Hepatocyte (in vitro differentiated cells): ENCODE data around the gene COL6A3. TPM values are rescaled to one million over a fixed set of nuclear protein-coding genes. Genes with fewer than 3 reads are reported as not detected.

ENCODE experiments used
- DNase-seq: peaks from one replicate; pipeline ENCODE4 v3.0.0-alpha.2; 2016; ENCODE audit warnings: low spot score
- H2AFZ ChIP-seq: fragments of 200-600 bp; sonication (generic); 2 replicates; pipeline ENCODE4 v1.6.0; 2016; ENCODE audit warnings: antibody characterized with exemption, mild to moderate bottlenecking
- H3K27ac ChIP-seq: fragments of 200-600 bp; sonication (generic); 2 replicates; pipeline ENCODE4 v1.5.1; 2016; ENCODE audit warnings: mild to moderate bottlenecking
- H3K27me3 ChIP-seq: fragments of 200-600 bp; sonication (generic); 2 replicates; pipeline ENCODE4 v1.6.1; 2016
- H3K36me3 ChIP-seq: fragments of 200-600 bp; sonication (generic); replicated peaks from 2 replicates; pipeline ENCODE4 v1.5.1; 2016; ENCODE audit warnings: low read depth; ENCODE audit not compliant: insufficient read depth
- H3K4me1 ChIP-seq: fragments of 200-600 bp; sonication (generic); 2 replicates; pipeline ENCODE4 v1.5.1; 2016; ENCODE audit warnings: mild to moderate bottlenecking, moderate library complexity; ENCODE audit not compliant: insufficient read depth
- H3K4me2 ChIP-seq: fragments of 200-600 bp; sonication (generic); 2 replicates; pipeline ENCODE4 v1.6.0; 2016
- H3K4me3 ChIP-seq: fragments of 200-600 bp; sonication (generic); 2 replicates; pipeline ENCODE4 v1.5.1; 2016; ENCODE audit warnings: mild to moderate bottlenecking
- H3K79me2 ChIP-seq: fragments of 200-600 bp; sonication (generic); 2 replicates; pipeline ENCODE4 v1.6.0; 2017; ENCODE audit warnings: mild to moderate bottlenecking
- H3K9me2 ChIP-seq: fragments of 200-600 bp; sonication (generic); replicated peaks from 2 replicates; pipeline ENCODE4 v1.6.0; 2017; ENCODE audit warnings: mild to moderate bottlenecking; ENCODE audit not compliant: insufficient read depth
- H3K9me3 ChIP-seq: fragments of 200-600 bp; sonication (generic); 2 replicates; pipeline ENCODE4 v1.5.1; 2016; ENCODE audit warnings: low read depth, mild to moderate bottlenecking
- H4K20me1 ChIP-seq: fragments of 200-600 bp; sonication (generic); 2 replicates; pipeline ENCODE4 v1.6.0; 2016; ENCODE audit warnings: mild to moderate bottlenecking; ENCODE audit not compliant: insufficient read depth, poor library complexity, severe bottlenecking
- CTCF ChIP-seq: fragments of 200-600 bp; sonication (generic); IDR thresholded peaks from 2 replicates; pipeline ENCODE4 v1.5.1; 2016; ENCODE audit warnings: antibody characterized with exemption, mild to moderate bottlenecking; ENCODE audit not compliant: poor library complexity
- EZH2 ChIP-seq: fragments of 200-600 bp; sonication (generic); IDR thresholded peaks from 2 replicates; pipeline ENCODE4 v1.6.1; 2016; ENCODE audit warnings: antibody characterized with exemption, mild to moderate bottlenecking, borderline replicate concordance
- EZH2phosphoT487 ChIP-seq: fragments of 200-600 bp; sonication (generic); IDR thresholded peaks from one replicate; pipeline ENCODE4 v1.6.1; 2018; ENCODE audit warnings: antibody characterized with exemption, mild to moderate bottlenecking, low read depth, moderate library complexity; ENCODE audit not compliant: unreplicated experiment, severe bottlenecking
- WGBS: methylation state at CpG from one replicate; pipeline ENCODE4 v1.1.6; 2016; ENCODE audit warnings: low lambda C conversion rate; ENCODE audit errors: missing lambda C conversion rate; 5-methylcytosine and 5-hydroxymethylcytosine counted together
- polyA plus RNA-seq: library from polyadenylated mRNA; unstranded; fragments of >200 nt; fragmentation: Nextera tagmentation; extraction: Ambion mirVana; gene quantifications from 2 replicates; pipeline ENCODE4 v1.2.1, GENCODE V29; 2016
- total RNA-seq: library from RNA; depleted of rRNA; stranded (reverse); fragments of >200 nt; gene quantifications from 2 replicates; pipeline ENCODE4 v1.2.3, GENCODE V29; 2014

Gene COL6A3
- total and polyA plus RNA-seq, 2 experiments from 2014 or later: 80.7 to 250 TPM

- H3K9me3 ChIP-seq: no peaks in the 10 kb centered on the region
- no peak for TF ChIP-seq EZH2phosphoT487
- no peak for TF ChIP-seq EZH2
- no peak for TF ChIP-seq CTCF
- no peak overlapping the region for H2AFZ ChIP-seq
- H3K9me2 ChIP-seq: no peaks in the 10 kb centered on the region
- H3K27ac ChIP-seq: no peak overlapping the region
- no peak for DNase-seq
- H3K4me2 ChIP-seq: no peak overlapping the region
- H3K27me3 ChIP-seq: no peaks in the 10 kb centered on the region
- WGBS: 93% methylated on average over 7 of the region's 7 CpGs
- no peak overlapping the region for H3K4me3 ChIP-seq
- no peaks in the 10 kb centered on the region for H3K4me1 ChIP-seq
- H4K20me1 ChIP-seq: no peaks in the 10 kb centered on the region
- no peaks in the 10 kb centered on the region for H3K79me2 ChIP-seq
- no peaks in the 10 kb centered on the region for H3K36me3 ChIP-seq
These were observed 106.5 kb downstream of the COL6A3 start for GRCh38 chr2:237307474-237307873.

- Histone ChIP-seq H3K4me2 (no peak overlapping the region), H3K27me3 (no peaks in the 10 kb centered on the region), H3K9me3 (no peaks in the 10 kb centered on the region), H3K79me2 (no peaks in the 10 kb centered on the region), H2AFZ (no peak overlapping the region), H3K4me3 (no peak overlapping the region), H3K4me1 (no peaks in the 10 kb centered on the region), H3K27ac (no peak overlapping the region), H3K36me3 (no peaks in the 10 kb centered on the region), H4K20me1 (no peaks in the 10 kb centered on the region), H3K9me2 (no peaks in the 10 kb centered on the region)
- 97% methylated on average over 3 of the region's 3 CpGs for WGBS
- DNase-seq: no peak
- TF ChIP-seq EZH2phosphoT487: no peak
- no peak for TF ChIP-seq EZH2
- TF ChIP-seq CTCF: no peak
These were observed 107.2 kb downstream of the COL6A3 start for GRCh38 chr2:237306787-237307170.

GRCh38 chr2:237306083-237306786 lies 107.7 kb downstream of the COL6A3 start:
- Histone ChIP-seq H3K4me3 (no peak overlapping the region), H3K4me1 (no peaks in the 10 kb centered on the region), H3K79me2 (no peaks in the 10 kb centered on the region), H4K20me1 (no peaks in the 10 kb centered on the region), H3K9me3 (no peaks in the 10 kb centered on the region), H3K4me2 (no peak overlapping the region), H3K9me2 (no peaks in the 10 kb centered on the region), H3K27ac (no peak overlapping the region), H3K36me3 (no peaks in the 10 kb centered on the region), H2AFZ (no peak overlapping the region), H3K27me3 (no peaks in the 10 kb centered on the region)
- TF ChIP-seq EZH2phosphoT487: no peak
- 87% methylated on average over 7 of the region's 7 CpGs for WGBS
- DNase-seq: no peak

- H3K4me2 ChIP-seq: no peak overlapping the region
- no peaks in the 10 kb centered on the region for H3K36me3 ChIP-seq
- DNase-seq: no peak
- H3K9me3 ChIP-seq: no peaks in the 10 kb centered on the region
- H3K27me3 ChIP-seq: no peaks in the 10 kb centered on the region
- H4K20me1 ChIP-seq: no peaks in the 10 kb centered on the region
- H3K4me3 ChIP-seq: no peak overlapping the region
- H2AFZ ChIP-seq: no peak overlapping the region
- no peaks in the 10 kb centered on the region for H3K9me2 ChIP-seq
- H3K4me1 ChIP-seq: no peaks in the 10 kb centered on the region
- no peak overlapping the region for H3K27ac ChIP-seq
- no peak for TF ChIP-seq EZH2
- TF ChIP-seq EZH2phosphoT487: no peak
- no peak for TF ChIP-seq CTCF
- H3K79me2 ChIP-seq: no peaks in the 10 kb centered on the region
These were observed 108.4 kb downstream of the COL6A3 start for GRCh38 chr2:237305579-237305978.
